Uterus (tissue), 4 donors: ENCODE measurements around the gene ARHGAP29. TPM values are rescaled to one million over a fixed set of nuclear protein-coding genes. Genes with fewer than 3 reads are reported as not detected.

Experiments
- DNase-seq, 2 donors: peaks; one replicate each; pipeline ENCODE4 v3.0.0-alpha.2; 2019 to 2020
- H3K27ac ChIP-seq, 2 donors: fragments of 200-600 bp; sonication (generic); 1 replicate in 1 of 2; 2 replicates in 1 of 2; pipeline ENCODE4 v1.5.1; 2016 to 2018
- H3K27me3 ChIP-seq, 2 donors: fragments of 200-600 bp; sonication (generic); one replicate each; pipeline ENCODE4 v1.5.1; 2018 to 2019; ENCODE audit warnings: control low read depth in 1 of 2
- H3K36me3 ChIP-seq, 2 donors: fragments of 200-600 bp; sonication (generic); one replicate each; pipeline ENCODE4 v1.5.1; 2019; ENCODE audit warnings: control low read depth in 1 of 2
- H3K4me1 ChIP-seq, 2 donors: fragments of 200-600 bp; sonication (generic); one replicate each; pipeline ENCODE4 v1.5.1; 2018 to 2019; ENCODE audit warnings: control low read depth in 1 of 2
- H3K4me3 ChIP-seq, 2 donors: fragments of 200-600 bp; sonication (generic); 1 replicate in 1 of 2; 2 replicates in 1 of 2; pipeline ENCODE4 v1.5.1; 2018 to 2019; ENCODE audit warnings: mild to moderate bottlenecking in 1 of 2
- H3K9me3 ChIP-seq, 2 donors: fragments of 200-600 bp; sonication (generic); one replicate each; pipeline ENCODE4 v1.5.1; 2019; ENCODE audit warnings: control low read depth in 1 of 2
- CTCF ChIP-seq, 4 experiments: fragments of 200-600 bp in 2 of 4; fragments of 450-650 bp in 2 of 4; sonication (generic) in 2 of 4; IDR thresholded peaks; one replicate each; pipeline ENCODE4 v1.5.1; 2016 to 2019; ENCODE audit warnings: antibody characterized with exemption in 4 of 4, mild to moderate bottlenecking in 2 of 4, moderate library complexity in 1 of 4
- POLR2A ChIP-seq, 2 donors: fragments of 450-650 bp; IDR thresholded peaks; one replicate each; pipeline ENCODE4 v1.6.1; 2016; ENCODE audit warnings: antibody characterized with exemption in 2 of 2, mild to moderate bottlenecking in 1 of 2, moderate library complexity in 1 of 2
- intact Hi-C: fragments of 100-400 bp; cut with DNase I; formaldehyde crosslinking; loops from one replicate; pipeline ENCODE4 v1.15.1; 2023; ENCODE audit warnings: low total_unique reads
- total RNA-seq, 4 donors: library from RNA; depleted of rRNA in 3 of 4; stranded (reverse); fragments of >200 nt in 3 of 4; gene quantifications; one replicate each; pipeline versions ENCODE4 v1.1.0 to v1.2.4, GENCODE V29; 2014 to 2023
- donor health status: DM: yes; HTN: yes; CAD: no.

ARHGAP29 gene
- total RNA-seq, 4 donors from 2014 or later = 20.0 to 67.3 (median 38.8) TPM

GRCh38 chr1:94199398-94199797 is 38.0 kb downstream of the ARHGAP29 start:
- H3K9me3 ChIP-seq = no peaks in the 10 kb centered on the region
- H3K36me3 ChIP-seq = no peaks in the 10 kb centered on the region
- intact Hi-C loops = no loop called here
- no peak for DNase-seq
- no peaks in the 10 kb centered on the region for H3K27me3 ChIP-seq
- no peaks in the 10 kb centered on the region for H3K4me1 ChIP-seq
- H3K4me3 ChIP-seq = no peak overlapping the region
- TF ChIP-seq POLR2A (IDR thresholded peaks at IDR 0.05) (no peak), CTCF (IDR thresholded peaks at IDR 0.05) (no peak)
- H3K27ac ChIP-seq = no peak overlapping the region

- Histone ChIP-seq H3K9me3 (no peaks in the 10 kb centered on the region), H3K27ac (no peak overlapping the region), H3K36me3 (no peaks in the 10 kb centered on the region), H3K27me3 (no peaks in the 10 kb centered on the region), H3K4me1 (no peaks in the 10 kb centered on the region), H3K4me3 (no peak overlapping the region)
- TF ChIP-seq POLR2A (IDR thresholded peaks at IDR 0.05) = no peak
- TF ChIP-seq CTCF (IDR thresholded peaks at IDR 0.05) = no peak
- DNase-seq = no peak
- intact Hi-C loops = no loop called here
Measured at GRCh38 chr1:94194079-94194865, 43.1 kb downstream of the ARHGAP29 start.

GRCh38 chr1:94193128-94193527 is 44.3 kb downstream of the ARHGAP29 start:
- H3K4me1 ChIP-seq = no peaks in the 10 kb centered on the region
- no peak overlapping the region for H3K27ac ChIP-seq
- H3K9me3 ChIP-seq = no peaks in the 10 kb centered on the region
- DNase-seq = no peak
- no peak overlapping the region for H3K4me3 ChIP-seq
- intact Hi-C loops = no loop called here
- TF ChIP-seq CTCF (IDR thresholded peaks at IDR 0.05) (no peak), POLR2A (IDR thresholded peaks at IDR 0.05) (no peak)
- H3K27me3 ChIP-seq = no peaks in the 10 kb centered on the region
- no peaks in the 10 kb centered on the region for H3K36me3 ChIP-seq

GRCh38 chr1:94191216-94191615 is 46.2 kb downstream of the ARHGAP29 start:
- H3K27me3 ChIP-seq = no peaks in the 10 kb centered on the region
- H3K9me3 ChIP-seq = no peaks in the 10 kb centered on the region
- no peak overlapping the region for H3K4me3 ChIP-seq
- DNase-seq = no peak
- H3K27ac ChIP-seq = no peak overlapping the region
- intact Hi-C loops = no loop called here
- H3K36me3 ChIP-seq = no peaks in the 10 kb centered on the region
- TF ChIP-seq CTCF (IDR thresholded peaks at IDR 0.05) = no peak
- TF ChIP-seq POLR2A (IDR thresholded peaks at IDR 0.05) = no peak
- H3K4me1 ChIP-seq = no peaks in the 10 kb centered on the region

- TF ChIP-seq POLR2A (IDR thresholded peaks at IDR 0.05) = no peak
- TF ChIP-seq CTCF (IDR thresholded peaks at IDR 0.05) = no peak
- H3K9me3 ChIP-seq = no peaks in the 10 kb centered on the region
- intact Hi-C loops = no loop called here
- no peaks in the 10 kb centered on the region for H3K36me3 ChIP-seq
- no peaks in the 10 kb centered on the region for H3K27me3 ChIP-seq
- no peak overlapping the region for H3K4me3 ChIP-seq
- no peak for DNase-seq
- no peaks in the 10 kb centered on the region for H3K4me1 ChIP-seq
- no peak overlapping the region for H3K27ac ChIP-seq
Measured at GRCh38 chr1:94186946-94187345, 50.4 kb downstream of the ARHGAP29 start.
